ENCODE measurements around the gene RPL36.

The RPL36 gene

DNA sequence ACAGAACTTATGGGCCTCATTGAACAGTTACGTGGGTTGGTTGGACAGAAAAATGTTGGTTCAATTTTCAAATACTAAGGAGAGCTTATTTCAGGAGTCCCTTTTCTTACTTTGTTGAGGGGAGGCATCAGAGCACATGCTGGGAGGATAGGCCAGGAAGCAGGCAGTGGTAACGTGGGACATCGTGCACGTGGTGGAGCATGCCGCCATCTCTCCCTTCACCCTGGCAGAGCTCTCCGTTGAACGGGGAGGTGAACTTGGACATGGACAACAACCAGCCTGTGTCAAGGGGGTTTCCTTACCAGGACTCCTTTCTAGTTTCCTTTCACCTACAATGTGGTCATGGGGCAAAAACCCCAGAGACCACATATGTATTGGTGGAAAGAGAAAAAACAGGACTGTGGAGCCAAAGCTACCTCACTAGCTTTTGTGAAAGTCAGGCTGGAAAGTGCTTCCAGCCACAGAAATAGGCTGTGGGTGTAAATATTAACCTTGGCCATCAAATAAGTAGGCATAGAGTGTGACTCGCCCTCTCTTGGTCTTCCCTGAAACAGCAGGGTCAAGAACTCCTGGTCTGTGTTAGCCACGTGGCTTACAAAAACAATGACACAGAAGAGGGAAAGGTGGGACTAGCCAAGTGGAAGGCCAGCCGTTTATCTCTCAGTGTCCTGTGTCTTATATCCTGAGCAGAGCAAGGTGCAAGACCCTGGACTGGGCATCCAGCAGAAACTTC, 24.1 kb upstream of the RPL36 start:
- no peak overlapping the region for H3K9ac ChIP-seq (ENCODE audit: low read length)

DNA sequence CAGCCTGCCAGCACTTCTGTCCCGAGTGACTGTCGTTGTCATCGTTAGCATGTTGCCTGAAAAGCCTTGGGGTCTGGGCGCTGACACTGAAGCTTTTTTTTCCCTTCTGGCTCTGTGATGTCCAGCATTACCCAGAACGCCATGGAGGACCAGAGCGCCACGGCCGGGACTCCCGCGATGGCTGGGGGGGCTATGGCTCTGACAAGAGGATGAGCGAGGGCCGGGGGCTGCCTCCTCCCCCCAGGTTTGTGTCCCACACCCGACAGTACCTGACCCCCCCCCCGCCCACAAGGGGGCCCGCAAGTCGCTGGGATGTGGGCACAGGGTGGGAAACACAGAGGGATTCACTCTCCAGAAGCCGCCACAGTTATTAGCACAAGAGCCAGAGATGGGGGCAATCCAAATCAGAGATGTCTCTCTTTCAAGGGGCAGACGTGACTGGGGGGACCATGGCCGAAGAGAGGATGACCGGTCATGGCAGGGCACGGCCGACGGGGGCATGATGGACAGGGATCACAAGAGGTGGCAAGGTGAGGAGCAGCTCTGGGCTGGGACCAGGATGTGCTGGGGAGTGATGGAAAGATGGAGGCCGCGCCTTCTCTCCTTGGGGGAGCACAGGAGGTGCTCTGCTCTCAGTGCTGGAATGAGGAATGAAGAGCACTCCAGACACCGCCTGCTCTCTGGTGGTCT, 23.0 kb upstream of the RPL36 start:
- DNase-seq: no peak
- Histone ChIP-seq H3K4me1 (ENCODE audit: low read length) (no peaks in the 10 kb centered on the region), H3K36me3 (replicated peaks; ENCODE audit: insufficient read depth, low read length) (peaks cover 29% of the 10 kb centered on the region), H3K79me2 (ENCODE audit: low read length) (peaks cover 16% of the 10 kb centered on the region), H3K27me3 (replicated peaks; ENCODE audit: insufficient read depth, low read length) (no peaks in the 10 kb centered on the region), H3K27ac (ENCODE audit: low read length) (no peak overlapping the region), H3K9me2 (replicated peaks; ENCODE audit: insufficient read depth, low read length) (no peaks in the 10 kb centered on the region), H3K9ac (ENCODE audit: low read length) (no peak overlapping the region), H3K4me3 (ENCODE audit: low read length) (no peak overlapping the region), H4K20me1 (ENCODE audit: insufficient read depth, low read length) (no peaks in the 10 kb centered on the region), H3K9me3 (replicated peaks; ENCODE audit: insufficient read depth, low read length) (no peaks in the 10 kb centered on the region), H3K4me2 (ENCODE audit: low read depth, low read length) (no peak overlapping the region), H3F3A (ENCODE audit: insufficient read depth, low read length) (peaks cover 3% of the 10 kb centered on the region; the same call in 1 of the 2 replicates), H2AFZ (ENCODE audit: low read length) (no peak overlapping the region)
- TF ChIP-seq EZH2 (optimal IDR thresholded peaks at IDR 0.05; ENCODE audit: low read depth, low read length) (no peak), EZH2phosphoT487 (IDR thresholded peaks at IDR 0.05; ENCODE audit: low read length) (no peak)
- TF ChIP-seq, protein P1, sequence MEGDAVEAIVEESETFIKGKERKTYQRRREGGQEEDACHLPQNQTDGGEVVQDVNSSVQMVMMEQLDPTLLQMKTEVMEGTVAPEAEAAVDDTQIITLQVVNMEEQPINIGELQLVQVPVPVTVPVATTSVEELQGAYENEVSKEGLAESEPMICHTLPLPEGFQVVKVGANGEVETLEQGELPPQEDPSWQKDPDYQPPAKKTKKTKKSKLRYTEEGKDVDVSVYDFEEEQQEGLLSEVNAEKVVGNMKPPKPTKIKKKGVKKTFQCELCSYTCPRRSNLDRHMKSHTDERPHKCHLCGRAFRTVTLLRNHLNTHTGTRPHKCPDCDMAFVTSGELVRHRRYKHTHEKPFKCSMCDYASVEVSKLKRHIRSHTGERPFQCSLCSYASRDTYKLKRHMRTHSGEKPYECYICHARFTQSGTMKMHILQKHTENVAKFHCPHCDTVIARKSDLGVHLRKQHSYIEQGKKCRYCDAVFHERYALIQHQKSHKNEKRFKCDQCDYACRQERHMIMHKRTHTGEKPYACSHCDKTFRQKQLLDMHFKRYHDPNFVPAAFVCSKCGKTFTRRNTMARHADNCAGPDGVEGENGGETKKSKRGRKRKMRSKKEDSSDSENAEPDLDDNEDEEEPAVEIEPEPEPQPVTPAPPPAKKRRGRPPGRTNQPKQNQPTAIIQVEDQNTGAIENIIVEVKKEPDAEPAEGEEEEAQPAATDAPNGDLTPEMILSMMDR (IDR thresholded peaks at IDR 0.05; ENCODE audit: low read length): no peak

More for the DNA sequence above, 24.1 kb upstream of the RPL36 start:
- Histone ChIP-seq H3F3A (ENCODE audit: insufficient read depth, low read length) (peaks cover 3% of the 10 kb centered on the region; the same call in 1 of the 2 replicates), H2AFZ (ENCODE audit: low read length) (no peak overlapping the region), H3K4me3 (ENCODE audit: low read length) (no peak overlapping the region), H3K9me2 (replicated peaks; ENCODE audit: insufficient read depth, low read length) (no peaks in the 10 kb centered on the region), H3K4me1 (ENCODE audit: low read length) (no peaks in the 10 kb centered on the region), H3K4me2 (ENCODE audit: low read depth, low read length) (no peak overlapping the region), H3K36me3 (replicated peaks; ENCODE audit: insufficient read depth, low read length) (peaks cover 35% of the 10 kb centered on the region), H3K79me2 (ENCODE audit: low read length) (peaks cover 22% of the 10 kb centered on the region), H4K20me1 (ENCODE audit: insufficient read depth, low read length) (no peaks in the 10 kb centered on the region), H3K9me3 (replicated peaks; ENCODE audit: insufficient read depth, low read length) (no peaks in the 10 kb centered on the region), H3K27ac (ENCODE audit: low read length) (no peak overlapping the region), H3K27me3 (replicated peaks; ENCODE audit: insufficient read depth, low read length) (no peaks in the 10 kb centered on the region)
- TF ChIP-seq EZH2phosphoT487 (IDR thresholded peaks at IDR 0.05; ENCODE audit: low read length): no peak
- DNase-seq: no peak

DNA sequence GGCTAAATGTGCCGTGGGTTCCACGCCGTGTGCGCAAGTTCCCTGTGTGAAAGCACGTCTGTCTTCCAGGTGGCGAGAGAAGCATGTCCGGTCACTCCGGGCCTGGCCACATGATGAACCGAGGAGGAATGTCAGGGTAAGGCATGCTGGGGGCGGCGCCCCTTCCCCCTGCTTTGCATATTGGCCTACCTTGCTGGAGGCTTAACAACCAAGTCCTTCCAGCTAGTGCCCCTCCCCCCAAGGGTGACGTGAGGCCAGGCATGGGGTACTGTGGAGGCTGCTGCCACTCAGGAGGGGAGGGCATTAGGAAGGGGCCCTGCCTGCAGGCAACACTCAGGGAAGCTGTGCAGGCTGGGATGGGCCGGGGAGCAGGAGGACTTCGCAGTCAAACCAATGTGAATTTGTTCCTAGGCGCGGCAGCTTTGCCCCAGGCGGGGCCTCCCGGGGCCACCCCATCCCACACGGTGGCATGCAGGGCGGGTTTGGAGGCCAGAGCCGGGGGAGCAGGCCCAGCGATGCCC, 22.3 kb upstream of the RPL36 start:
- peaks cover 29% of the 10 kb centered on the region for H3K36me3 ChIP-seq (replicated peaks; ENCODE audit: insufficient read depth, low read length)
- DNase-seq: no peak

DNA sequence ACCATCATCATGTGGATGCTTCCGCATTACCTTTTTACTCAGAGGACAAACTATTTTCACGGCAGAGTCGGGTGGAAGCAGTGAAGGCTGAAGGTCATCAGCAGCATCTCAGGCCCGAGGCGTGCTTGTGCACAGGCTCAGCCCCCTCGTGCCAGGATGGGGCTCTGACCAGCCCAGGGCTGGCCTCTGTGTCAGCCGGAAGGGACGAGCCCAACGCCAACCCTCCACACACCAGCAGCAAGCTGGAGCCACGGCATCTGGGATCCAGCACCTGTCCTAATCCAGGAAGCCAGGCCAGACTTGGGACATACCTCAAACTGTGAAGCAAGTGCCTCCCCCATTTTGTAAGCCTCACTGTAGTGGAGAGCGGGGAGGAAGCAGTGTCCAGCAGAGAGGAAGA, 20.9 kb upstream of the RPL36 start:
- H3F3A ChIP-seq (ENCODE audit: insufficient read depth, low read length): peaks cover 3% of the 10 kb centered on the region; the same call in 1 of the 2 replicates
- DNase-seq: no peak
- H3K4me1 ChIP-seq (ENCODE audit: low read length): no peaks in the 10 kb centered on the region
- TF ChIP-seq, protein P1 (IDR thresholded peaks at IDR 0.05; ENCODE audit: low read length): no peak
- TF ChIP-seq EZH2 (optimal IDR thresholded peaks at IDR 0.05; ENCODE audit: low read depth, low read length) (no peak), EZH2phosphoT487 (IDR thresholded peaks at IDR 0.05; ENCODE audit: low read length) (no peak)
- H2AFZ ChIP-seq (ENCODE audit: low read length): no peak overlapping the region
- no peak overlapping the region for H3K27ac ChIP-seq (ENCODE audit: low read length)
- 0 out of 2 replicates have a peak, but pooled peaks cover 7% of the 10 kb centered on the region for H3K79me2 ChIP-seq (ENCODE audit: low read length)
- H3K4me3 ChIP-seq (ENCODE audit: low read length): no peak overlapping the region
- H3K27me3 ChIP-seq (replicated peaks; ENCODE audit: insufficient read depth, low read length): no peaks in the 10 kb centered on the region
- no peak overlapping the region for H3K4me2 ChIP-seq (ENCODE audit: low read depth, low read length)
- peaks cover 22% of the 10 kb centered on the region for H3K36me3 ChIP-seq (replicated peaks; ENCODE audit: insufficient read depth, low read length)
- H3K9ac ChIP-seq (ENCODE audit: low read length): no peak overlapping the region
- H4K20me1 ChIP-seq (ENCODE audit: insufficient read depth, low read length): no peaks in the 10 kb centered on the region
- H3K9me2 ChIP-seq (replicated peaks; ENCODE audit: insufficient read depth, low read length): no peaks in the 10 kb centered on the region
- no peaks in the 10 kb centered on the region for H3K9me3 ChIP-seq (replicated peaks; ENCODE audit: insufficient read depth, low read length)

More for the DNA sequence above, 22.3 kb upstream of the RPL36 start:
- H4K20me1 ChIP-seq (ENCODE audit: insufficient read depth, low read length): no peaks in the 10 kb centered on the region
- TF ChIP-seq EZH2 (optimal IDR thresholded peaks at IDR 0.05; ENCODE audit: low read depth, low read length) (no peak), EZH2phosphoT487 (IDR thresholded peaks at IDR 0.05; ENCODE audit: low read length) (no peak)
- H3F3A ChIP-seq (ENCODE audit: insufficient read depth, low read length): peaks cover 3% of the 10 kb centered on the region; the same call in 1 of the 2 replicates
- no peaks in the 10 kb centered on the region for H3K27me3 ChIP-seq (replicated peaks; ENCODE audit: insufficient read depth, low read length)
- H3K27ac ChIP-seq (ENCODE audit: low read length): no peak overlapping the region
- no peaks in the 10 kb centered on the region for H3K9me2 ChIP-seq (replicated peaks; ENCODE audit: insufficient read depth, low read length)
- H3K79me2 ChIP-seq (ENCODE audit: low read length): peaks cover 16% of the 10 kb centered on the region
- no peak overlapping the region for H3K9ac ChIP-seq (ENCODE audit: low read length)
- no peak overlapping the region for H3K4me2 ChIP-seq (ENCODE audit: low read depth, low read length)
- no peaks in the 10 kb centered on the region for H3K4me1 ChIP-seq (ENCODE audit: low read length)
- H3K9me3 ChIP-seq (replicated peaks; ENCODE audit: insufficient read depth, low read length): no peaks in the 10 kb centered on the region
- H2AFZ ChIP-seq (ENCODE audit: low read length): no peak overlapping the region
- no peak overlapping the region for H3K4me3 ChIP-seq (ENCODE audit: low read length)
